Stimulated activated CD8-positive, alpha-beta memory T cell treated with anti-CD3 and anti-CD28 coated beads, Interleukin-15, amount 100 ng/mL, for 24 hours (primary cell): ENCODE data around the gene DNAI4.
"Not testable (repeated sequence)": the region's sequence is repeated elsewhere in the genome, so short reads cannot be mapped to it uniquely, and the experiment has no call there.

Experiments used
- DNase-seq: peaks from one replicate; pipeline ENCODE4 v3.0.0-alpha.2; 2020; ENCODE audit warnings: low read depth

The DNAI4 gene

GRCh38 chr1:66831529-66832239 lies 93.0 kb downstream of the DNAI4 start:
- DNase-seq = no peak

GRCh38 chr1:66824771-66825170 lies 99.9 kb downstream of the DNAI4 start:
- DNase-seq = no peak

- no peak for DNase-seq
These were observed 114.8 kb downstream of the DNAI4 start for GRCh38 chr1:66809736-66810326.

- DNase-seq = no peak
These were observed 115.4 kb downstream of the DNAI4 start for GRCh38 chr1:66809245-66809644.

GRCh38 chr1:66795839-66796238 lies 128.8 kb downstream of the DNAI4 start:
- DNase-seq = not testable (repeated sequence)

GRCh38 chr1:66791621-66792610 lies 132.7 kb downstream of the DNAI4 start:
- DNase-seq = no peak

GRCh38 chr1:66788231-66788939 lies 136.3 kb downstream of the DNAI4 start:
- DNase-seq = no peak

GRCh38 chr1:66787641-66788040 lies 137.0 kb downstream of the DNAI4 start:
- no peak for DNase-seq

- DNase-seq = not testable (repeated sequence)
These were observed 138.9 kb downstream of the DNAI4 start for GRCh38 chr1:66785800-66786199.

- no peak for DNase-seq
These were observed 145.1 kb downstream of the DNAI4 start for GRCh38 chr1:66779475-66780078.

GRCh38 chr1:66778969-66779368 lies 145.7 kb downstream of the DNAI4 start:
- no peak for DNase-seq

- no peak for DNase-seq
These were observed 146.4 kb downstream of the DNAI4 start for GRCh38 chr1:66778266-66778665.

- DNase-seq = no peak
These were observed 146.8 kb downstream of the DNAI4 start for GRCh38 chr1:66777831-66778230.

GRCh38 chr1:66775646-66776045 lies 149.0 kb downstream of the DNAI4 start:
- DNase-seq = no peak

GRCh38 chr1:66774438-66774837 lies 150.2 kb downstream of the DNAI4 start:
- no peak for DNase-seq

GRCh38 chr1:66773227-66773626 lies 151.4 kb downstream of the DNAI4 start:
- no peak for DNase-seq

- DNase-seq = no peak
These were observed 154.0 kb downstream of the DNAI4 start for GRCh38 chr1:66770694-66771093.

GRCh38 chr1:66770240-66770639 lies 154.4 kb downstream of the DNAI4 start:
- no peak for DNase-seq

GRCh38 chr1:66769512-66770229 lies 155.0 kb downstream of the DNAI4 start:
- DNase-seq = no peak

- DNase-seq = no peak
These were observed 155.7 kb downstream of the DNAI4 start for GRCh38 chr1:66768965-66769364.

GRCh38 chr1:66767626-66768025 lies 157.0 kb downstream of the DNAI4 start:
- DNase-seq = no peak
